HG03354 (cell line): ENCODE data around the gene TRPM5.

Experiments used
- ATAC-seq: cut with Tn5 transposase; IDR thresholded peaks from one replicate; pipeline ENCODE4 v1.9.1; 2021; ENCODE audit warnings: mild to moderate bottlenecking; ENCODE audit not compliant: unreplicated experiment, poor library complexity, severe bottlenecking

The TRPM5 gene

GRCh38 chr11:2424811-2425495 lies 19.4 kb downstream of the TRPM5 start:
- ATAC-seq, result no peak

- ATAC-seq, result no peak
Measured at GRCh38 chr11:2423157-2424025, 20.9 kb downstream of the TRPM5 start.

GRCh38 chr11:2422461-2423156 lies 21.7 kb downstream of the TRPM5 start:
- no peak for ATAC-seq

GRCh38 chr11:2421996-2422395 lies 22.3 kb downstream of the TRPM5 start:
- ATAC-seq, result no peak

GRCh38 chr11:2421226-2421994 lies 22.9 kb downstream of the TRPM5 start:
- no peak for ATAC-seq

- peak; percentile 71 for ATAC-seq
Measured at GRCh38 chr11:2420502-2421225, 23.6 kb downstream of the TRPM5 start.

- ATAC-seq, result peak; percentile 10
Measured at GRCh38 chr11:2419638-2420501, 24.4 kb downstream of the TRPM5 start.

GRCh38 chr11:2418693-2419360 lies 25.5 kb downstream of the TRPM5 start:
- no peak for ATAC-seq

GRCh38 chr11:2417856-2418692 lies 26.2 kb downstream of the TRPM5 start:
- ATAC-seq, result no peak

- ATAC-seq, result no peak
Measured at GRCh38 chr11:2416765-2417164, 27.5 kb downstream of the TRPM5 start.

GRCh38 chr11:2415601-2416380 lies 28.5 kb downstream of the TRPM5 start:
- no peak for ATAC-seq

GRCh38 chr11:2415171-2415570 lies 29.1 kb downstream of the TRPM5 start:
- no peak for ATAC-seq

- no peak for ATAC-seq
Measured at GRCh38 chr11:2414616-2415015, 29.7 kb downstream of the TRPM5 start.

- ATAC-seq, result no peak
Measured at GRCh38 chr11:2413742-2414579, 30.4 kb downstream of the TRPM5 start.

GRCh38 chr11:2412323-2412722 lies 32.0 kb downstream of the TRPM5 start:
- ATAC-seq, result no peak
